Measurements from ENCODE around the gene TAOK3.

DNA sequence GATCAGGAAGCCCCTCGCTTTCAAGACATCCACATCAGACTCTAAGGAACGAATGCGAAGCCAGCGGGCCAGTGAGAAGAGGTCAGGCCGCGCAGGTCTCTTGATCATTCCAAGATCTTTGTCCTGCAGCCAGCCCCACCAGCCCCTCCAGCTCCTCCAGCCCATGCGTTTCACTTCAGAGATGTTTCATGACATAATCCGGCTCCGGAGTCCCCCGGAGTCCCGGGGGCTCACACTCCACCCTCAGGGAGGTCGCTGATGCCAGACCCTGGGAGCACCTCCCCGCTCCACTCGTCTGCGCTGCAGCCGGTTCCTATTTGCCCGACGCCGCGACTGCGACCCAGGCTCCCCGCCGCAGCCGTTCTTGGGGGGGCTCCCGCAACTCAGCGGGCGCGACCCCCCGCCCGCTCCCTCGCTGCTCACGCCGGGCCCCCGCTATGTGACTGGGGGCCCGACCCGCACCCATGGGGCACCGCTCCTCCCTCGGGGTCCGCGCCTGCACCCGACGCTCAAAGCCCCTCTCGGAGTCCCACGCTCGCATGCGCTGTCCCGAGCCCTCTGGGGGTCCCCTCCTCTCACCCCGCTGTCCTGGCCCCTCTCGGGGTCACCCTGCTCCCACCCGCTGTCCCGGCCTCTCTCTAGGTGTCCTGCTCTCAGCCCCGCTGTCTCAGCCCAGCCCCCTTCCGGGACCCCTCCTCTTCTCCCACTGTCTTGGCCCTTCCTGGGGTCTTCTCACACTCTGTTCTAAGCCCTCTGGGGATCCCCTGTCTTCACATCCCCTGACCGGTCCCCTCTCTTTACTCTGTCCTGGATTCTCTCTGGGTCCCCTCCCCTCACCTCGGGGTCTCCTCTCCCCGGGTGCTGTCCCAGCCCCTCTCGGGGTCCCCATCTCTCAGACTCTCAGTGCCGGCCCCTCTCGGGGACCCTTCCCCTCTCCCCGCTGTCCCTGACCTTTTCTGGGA is 1.1 kb downstream of the TAOK3 start:
- no peak for TF ChIP-seq CTCF (conservative IDR thresholded peaks at IDR 0.05; ENCODE audit: low read length)
- TF ChIP-seq EZH2phosphoT487 (IDR thresholded peaks at IDR 0.05; ENCODE audit: borderline replicate concordance): no peak

Data from Loucy (cell line).